ENCODE results near the gene HTR3C. TPM values are rescaled to one million over a fixed set of nuclear protein-coding genes. Genes with fewer than 3 reads are reported as not detected.
A peak's percentile ranks its signal among the peaks of the same experiment; 100 is the strongest.
"Not testable (repeated sequence)": the region's sequence is repeated elsewhere in the genome, so short reads cannot be mapped to it uniquely, and the experiment has no call there.

HTR3C gene
- total and polyA plus RNA-seq, 5 experiments from 2014 or later: not detected

DNA sequence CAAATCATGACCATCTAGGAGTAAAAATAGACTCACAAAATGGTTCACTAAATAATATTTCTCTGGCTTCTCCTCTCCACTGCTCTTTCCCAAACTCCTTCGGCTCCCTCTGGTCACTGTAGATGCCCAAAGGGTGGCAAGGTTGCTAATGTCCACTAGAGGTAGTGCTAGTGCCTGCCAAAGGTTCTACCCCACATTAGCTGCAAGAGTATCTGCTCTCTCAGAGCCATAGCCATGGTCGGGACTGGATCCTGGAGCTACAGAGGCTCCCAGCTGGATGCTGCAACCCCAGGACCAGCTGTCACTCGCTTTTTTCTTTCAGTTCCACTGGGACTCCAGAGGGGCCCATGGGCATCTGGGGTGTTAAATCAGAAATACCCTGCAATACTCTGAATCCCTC is 12.8 kb upstream of the HTR3C start:
- Mint-ChIP-seq H3K27ac (no peak overlapping the region), H3K4me1 (no peaks in the 10 kb centered on the region), H3K27me3 (peaks cover 0 to 2% (median 0%) of the 10 kb centered on the region in 5 donors), H3K36me3 (no peaks in the 10 kb centered on the region), H3K4me3 (no peak overlapping the region), H3K9me3 (no peaks in the 10 kb centered on the region)
- POLR2A ChIA-PET: no interaction called here
- ATAC-seq: no peak
- DNase-seq: no peak

DNA sequence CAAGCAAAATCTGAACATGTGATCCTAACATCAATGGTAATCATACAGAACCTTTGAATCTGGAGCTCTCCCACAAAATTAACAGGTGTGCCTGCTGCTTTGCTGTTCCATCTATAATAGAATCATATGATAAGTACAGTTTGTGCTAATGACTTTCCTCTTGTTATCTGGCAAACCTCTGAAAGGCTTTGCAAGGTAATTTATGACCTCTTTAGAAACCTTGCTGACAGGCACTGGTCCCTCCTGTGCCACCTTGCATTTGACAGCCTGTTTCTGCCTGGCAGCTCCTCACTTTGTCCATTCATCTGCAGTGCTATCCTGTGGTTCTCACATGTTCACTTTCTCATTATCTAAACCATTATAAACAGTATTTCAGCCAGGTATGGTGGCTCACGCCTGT is 10.2 kb upstream of the HTR3C start:
- H3K36me3 Mint-ChIP-seq: no peaks in the 10 kb centered on the region
- no peaks in the 10 kb centered on the region for H3K4me1 Mint-ChIP-seq
- DNase-seq (no peak), ATAC-seq (no peak)
- H3K4me3 Mint-ChIP-seq: no peak overlapping the region
- H3K27me3 Mint-ChIP-seq: peaks cover 0 to 3% (median 1%) of the 10 kb centered on the region in 5 donors
- no peak overlapping the region for H3K27ac Mint-ChIP-seq
- no peaks in the 10 kb centered on the region for H3K9me3 Mint-ChIP-seq
- POLR2A ChIA-PET: no interaction called here

GRCh38 chr3:184045995-184046394 is 6.9 kb upstream of the HTR3C start:
- POLR2A ChIA-PET: no interaction called here
- H3K4me1 Mint-ChIP-seq: no peaks in the 10 kb centered on the region

GRCh38 chr3:184050217-184050847 is 2.5 kb upstream of the HTR3C start:
- Mint-ChIP-seq H3K36me3 (no peaks in the 10 kb centered on the region), H3K27ac (peak overlapping the region in 1 of 10 donors; percentile 26), H3K27me3 (peaks cover 6 to 12% (median 10%) of the 10 kb centered on the region in 5 donors), H3K4me1 (no peaks in the 10 kb centered on the region), H3K9me3 (no peaks in the 10 kb centered on the region), H3K4me3 (no peak overlapping the region)
- DNase-seq (no peak), ATAC-seq (no peak)
- POLR2A ChIA-PET: no interaction called here

More at GRCh38 chr3:184045995-184046394, 6.9 kb upstream of the HTR3C start:
- ATAC-seq (no peak), DNase-seq (no peak)
- H3K4me3 Mint-ChIP-seq: no peak overlapping the region
- H3K36me3 Mint-ChIP-seq: no peaks in the 10 kb centered on the region
- no peaks in the 10 kb centered on the region for H3K9me3 Mint-ChIP-seq
- peaks cover 0 to 8% (median 4%) of the 10 kb centered on the region in 5 donors for H3K27me3 Mint-ChIP-seq
- H3K27ac Mint-ChIP-seq: no peak overlapping the region

- POLR2A ChIA-PET: no interaction called here
Observed at GRCh38 chr3:184058029-184058428, 5.2 kb downstream of the HTR3C start.

GRCh38 chr3:184059424-184059823 is 6.6 kb downstream of the HTR3C start:
- Mint-ChIP-seq H3K4me3 (no peak overlapping the region), H3K27me3 (peaks cover 0 to 9% (median 2%) of the 10 kb centered on the region in 5 donors), H3K4me1 (no peaks in the 10 kb centered on the region), H3K27ac (no peak overlapping the region), H3K9me3 (no peaks in the 10 kb centered on the region), H3K36me3 (no peaks in the 10 kb centered on the region)
- POLR2A ChIA-PET: no interaction called here
- no peak for ATAC-seq
- DNase-seq: no peak

More at GRCh38 chr3:184058029-184058428, 5.2 kb downstream of the HTR3C start:
- ATAC-seq (no peak), DNase-seq (no peak)
- H3K27me3 Mint-ChIP-seq: peaks cover 0 to 13% (median 4%) of the 10 kb centered on the region in 5 donors
- H3K27ac Mint-ChIP-seq: no peak overlapping the region
- H3K9me3 Mint-ChIP-seq: no peaks in the 10 kb centered on the region
- no peak overlapping the region for H3K4me3 Mint-ChIP-seq
- H3K4me1 Mint-ChIP-seq: no peaks in the 10 kb centered on the region
- H3K36me3 Mint-ChIP-seq: no peaks in the 10 kb centered on the region

DNA sequence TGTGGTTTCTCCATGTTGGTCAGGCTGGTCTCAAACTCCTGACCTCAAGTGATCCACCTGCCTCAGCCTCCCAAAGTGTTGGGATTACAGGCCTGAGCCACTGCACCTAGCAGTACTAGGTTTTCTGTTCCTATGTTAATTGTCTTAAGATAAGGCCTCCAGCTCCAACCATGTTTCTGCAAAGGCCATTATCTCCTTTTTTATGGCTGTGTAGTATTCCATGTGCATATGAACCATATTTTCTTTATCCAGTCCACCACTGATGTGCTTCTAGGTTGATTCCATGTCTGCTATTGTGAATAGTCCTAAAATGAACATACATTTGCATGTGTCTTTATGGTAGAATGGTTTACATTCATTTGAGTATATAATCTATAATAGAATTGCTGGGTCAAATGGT is 9.8 kb downstream of the HTR3C start:
- H3K27me3 Mint-ChIP-seq: peaks cover 0 to 5% (median 0%) of the 10 kb centered on the region in 5 donors
- H3K27ac Mint-ChIP-seq: no peak overlapping the region
- H3K36me3 Mint-ChIP-seq: no peaks in the 10 kb centered on the region
- ATAC-seq (no peak), DNase-seq (no peak)
- no peak overlapping the region for H3K4me3 Mint-ChIP-seq
- POLR2A ChIA-PET: no interaction called here
- no peaks in the 10 kb centered on the region for H3K9me3 Mint-ChIP-seq
- no peaks in the 10 kb centered on the region for H3K4me1 Mint-ChIP-seq

DNA sequence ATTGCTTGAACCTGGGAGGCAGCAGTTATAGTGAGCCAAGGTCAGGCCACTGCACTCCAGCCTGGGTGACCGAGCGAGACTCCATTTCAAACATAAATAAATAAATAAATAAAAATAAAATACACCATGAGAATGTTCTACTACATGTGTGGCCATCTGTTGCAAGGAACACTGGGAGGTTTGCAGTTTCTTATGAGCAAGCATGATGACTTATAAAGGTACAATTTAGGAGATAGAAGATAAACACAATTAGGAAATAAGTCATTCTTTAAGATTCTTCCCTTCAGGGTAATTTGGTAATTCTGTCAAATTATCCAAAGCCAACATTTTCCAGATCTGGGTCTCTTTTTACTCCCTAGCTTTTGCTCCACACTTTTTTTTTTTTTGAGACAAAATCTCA is 13.4 kb downstream of the HTR3C start:
- ATAC-seq: no peak
- no peaks in the 10 kb centered on the region for H3K4me1 Mint-ChIP-seq
- H3K9me3 Mint-ChIP-seq: peaks cover 0 to 15% (median 8%) of the 10 kb centered on the region in 9 donors
- H3K36me3 Mint-ChIP-seq: peaks cover 0 to 14% (median 6%) of the 10 kb centered on the region in 3 donors
- no peak for DNase-seq
- H3K27me3 Mint-ChIP-seq: peaks cover 0 to 10% (median 6%) of the 10 kb centered on the region in 5 donors
- H3K4me3 Mint-ChIP-seq: no peak overlapping the region
- H3K27ac Mint-ChIP-seq: no peak overlapping the region
- POLR2A ChIA-PET: no interaction called here

DNA sequence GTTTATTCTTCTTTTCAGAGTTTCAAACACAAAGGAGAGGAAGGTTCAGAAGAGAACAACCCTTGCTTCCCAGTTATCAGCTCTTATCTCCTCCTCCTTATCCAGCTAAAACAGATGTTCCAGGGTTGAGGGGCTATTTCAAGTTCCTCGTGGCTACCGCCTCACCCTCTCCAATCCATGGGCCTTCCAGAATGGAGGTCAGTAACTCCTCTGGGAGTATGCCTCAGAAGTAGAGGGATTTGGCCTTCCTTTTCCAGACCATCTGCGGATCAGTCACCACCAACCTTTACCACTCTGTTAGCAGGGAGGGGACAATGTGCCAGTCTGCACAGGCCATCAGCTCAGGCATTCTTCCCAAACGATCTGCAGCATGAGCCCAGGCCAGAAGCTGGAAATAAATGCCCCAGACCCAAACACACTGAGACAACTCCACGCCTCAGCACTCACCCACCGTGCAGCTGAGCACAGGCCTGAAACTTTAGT is 14.8 kb downstream of the HTR3C start:
- Mint-ChIP-seq H3K4me3 (no peak overlapping the region), H3K4me1 (no peaks in the 10 kb centered on the region), H3K36me3 (peaks cover 0 to 15% (median 7%) of the 10 kb centered on the region in 3 donors), H3K9me3 (peaks cover 0 to 16% (median 9%) of the 10 kb centered on the region in 9 donors), H3K27ac (no peak overlapping the region), H3K27me3 (peaks cover 0 to 11% (median 6%) of the 10 kb centered on the region in 5 donors)
- POLR2A ChIA-PET: no interaction called here
- DNase-seq (no peak), ATAC-seq (no peak)

DNA sequence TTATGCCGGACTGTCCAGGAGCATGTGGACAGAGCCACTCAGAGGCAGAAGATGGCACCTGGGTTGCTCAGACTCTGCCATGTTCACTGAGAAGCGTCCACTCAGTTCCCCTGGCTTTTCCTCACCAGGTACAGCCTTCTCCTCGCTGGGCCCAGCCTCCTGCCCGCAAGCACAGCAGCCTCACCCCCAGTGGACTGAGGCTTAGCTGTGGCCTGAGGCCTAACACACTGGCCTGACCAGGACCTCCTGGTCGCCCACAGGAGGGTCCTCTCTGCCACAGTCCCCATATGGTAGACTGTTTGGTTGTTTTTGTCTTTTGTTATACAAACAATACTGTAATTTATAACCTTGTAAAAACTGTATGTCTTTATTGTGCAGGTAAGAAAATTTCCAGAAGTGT is 15.5 kb downstream of the HTR3C start:
- Mint-ChIP-seq H3K36me3 (peaks cover 0 to 15% (median 7%) of the 10 kb centered on the region in 3 donors), H3K27ac (no peak overlapping the region), H3K4me3 (no peak overlapping the region), H3K4me1 (no peaks in the 10 kb centered on the region), H3K9me3 (peaks cover 0 to 16% (median 9%) of the 10 kb centered on the region in 9 donors), H3K27me3 (peaks cover 0 to 11% (median 6%) of the 10 kb centered on the region in 5 donors)
- no peak for ATAC-seq
- POLR2A ChIA-PET: no interaction called here
- DNase-seq: no peak

- H3K27ac Mint-ChIP-seq, DNase-seq, H3K4me3 Mint-ChIP-seq, ATAC-seq, H3K4me1 Mint-ChIP-seq, POLR2A ChIA-PET: not testable (repeated sequence)
- H3K36me3 Mint-ChIP-seq: peaks cover 0 to 15% (median 7%) of the 10 kb centered on the region in 3 donors
- H3K27me3 Mint-ChIP-seq: peaks cover 0 to 11% (median 5%) of the 10 kb centered on the region in 5 donors
- H3K9me3 Mint-ChIP-seq: peaks cover 0 to 16% (median 9%) of the 10 kb centered on the region in 9 donors
Observed at GRCh38 chr3:184071142-184071541, 18.3 kb downstream of the HTR3C start.

DNA sequence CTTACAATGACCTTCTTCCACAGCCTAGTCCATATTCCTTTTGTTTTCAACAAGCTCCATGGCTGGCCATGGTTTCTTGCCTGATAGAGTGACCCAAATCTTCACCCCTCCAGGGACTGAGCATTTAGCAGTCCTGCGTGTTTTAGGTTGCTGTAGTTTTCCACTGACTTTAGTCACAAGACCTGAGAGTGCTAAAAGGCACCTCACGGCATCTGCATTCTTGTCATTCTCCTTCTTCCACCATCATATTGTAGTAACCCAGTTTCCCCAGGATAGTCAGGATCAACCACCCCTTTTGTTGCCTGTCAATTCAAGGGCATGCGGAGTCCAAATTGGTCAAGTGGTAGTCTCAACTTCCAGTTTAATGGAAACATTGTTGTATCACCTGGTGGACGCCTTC is 20.8 kb downstream of the HTR3C start:
- POLR2A ChIA-PET: no interaction called here
- no peak for ATAC-seq
- peaks cover 0 to 12% (median 7%) of the 10 kb centered on the region in 3 donors for H3K36me3 Mint-ChIP-seq
- peaks cover 0 to 15% (median 8%) of the 10 kb centered on the region in 9 donors for H3K9me3 Mint-ChIP-seq
- H3K27ac Mint-ChIP-seq: no peak overlapping the region
- no peak overlapping the region for H3K4me3 Mint-ChIP-seq
- DNase-seq: no peak
- H3K27me3 Mint-ChIP-seq: peaks cover 3 to 12% (median 7%) of the 10 kb centered on the region in 5 donors
- H3K4me1 Mint-ChIP-seq: no peaks in the 10 kb centered on the region

DNA sequence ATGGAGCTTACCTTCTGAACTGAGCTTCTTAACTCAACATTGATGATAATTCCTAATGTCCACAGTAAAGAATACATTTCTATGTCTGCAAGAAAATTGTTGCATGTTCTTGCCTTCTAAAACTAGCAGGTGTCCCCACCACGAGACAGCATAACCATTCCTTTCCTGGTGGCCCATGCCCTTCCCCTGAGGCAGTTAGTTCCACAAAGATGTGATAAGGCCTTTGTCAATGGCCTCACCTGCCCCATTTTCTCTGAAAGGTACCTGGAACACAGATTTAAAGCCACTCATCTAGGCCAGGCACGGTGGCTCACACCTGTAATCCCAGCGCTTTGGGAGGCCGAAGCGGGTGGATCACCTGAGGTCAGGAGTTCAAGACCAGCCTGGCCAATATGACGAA is 23.1 kb downstream of the HTR3C start:
- Mint-ChIP-seq H3K4me3 (no peak overlapping the region), H3K27me3 (peaks cover 3 to 8% (median 5%) of the 10 kb centered on the region in 5 donors), H3K27ac (no peak overlapping the region), H3K4me1 (no peaks in the 10 kb centered on the region), H3K9me3 (peaks cover 0 to 7% (median 3%) of the 10 kb centered on the region in 9 donors), H3K36me3 (peaks cover 0 to 4% (median 4%) of the 10 kb centered on the region in 3 donors)
- POLR2A ChIA-PET: no interaction called here
- no peak for DNase-seq
- no peak for ATAC-seq

DNA sequence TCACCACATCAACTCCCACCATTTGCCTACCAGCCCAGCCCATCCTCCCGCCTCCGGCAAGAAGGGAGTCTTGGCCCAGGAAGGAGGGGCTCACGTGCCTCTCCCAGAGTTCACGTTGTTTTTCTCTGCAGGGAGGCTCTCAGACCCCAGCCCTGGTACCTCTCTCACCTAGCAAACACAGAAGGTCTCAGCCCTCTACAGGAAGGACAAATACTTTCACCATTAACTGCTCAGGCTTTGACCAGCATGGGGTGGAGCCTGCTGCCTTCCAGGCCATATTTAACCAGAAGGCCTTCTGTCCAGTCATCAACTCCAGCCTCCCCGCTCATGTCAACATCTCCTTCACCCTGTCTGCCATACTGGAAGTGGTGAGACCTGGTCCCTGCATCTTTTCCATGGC is 25.0 kb downstream of the HTR3C start:
- peak overlapping the region in 1 of 10 donors; percentile 43 for H3K27ac Mint-ChIP-seq
- H3K27me3 Mint-ChIP-seq: peaks cover 0 to 6% (median 3%) of the 10 kb centered on the region in 5 donors
- no peaks in the 10 kb centered on the region for H3K36me3 Mint-ChIP-seq

More for the DNA sequence above, 25.0 kb downstream of the HTR3C start:
- no peak for ATAC-seq
- H3K4me1 Mint-ChIP-seq: no peaks in the 10 kb centered on the region
- H3K4me3 Mint-ChIP-seq: no peak overlapping the region
- peaks cover 0 to 2% (median 0%) of the 10 kb centered on the region in 9 donors for H3K9me3 Mint-ChIP-seq
- POLR2A ChIA-PET: no interaction called here
- DNase-seq: no peak

Measured in naive thymus-derived CD8-positive, alpha-beta T cell (primary cell).